ENCODE data around the gene FAIM2. TPM values are rescaled to one million over a fixed set of nuclear protein-coding genes. Genes with fewer than 3 reads are reported as not detected.
"Not testable (repeated sequence)": the region's sequence is repeated elsewhere in the genome, so short reads cannot be mapped to it uniquely, and the experiment has no call there.

Gene FAIM2
- total and polyA plus RNA-seq, 7 experiments from 2014 or later: 0.22 to 0.85 TPM; not detected in 5

DNA sequence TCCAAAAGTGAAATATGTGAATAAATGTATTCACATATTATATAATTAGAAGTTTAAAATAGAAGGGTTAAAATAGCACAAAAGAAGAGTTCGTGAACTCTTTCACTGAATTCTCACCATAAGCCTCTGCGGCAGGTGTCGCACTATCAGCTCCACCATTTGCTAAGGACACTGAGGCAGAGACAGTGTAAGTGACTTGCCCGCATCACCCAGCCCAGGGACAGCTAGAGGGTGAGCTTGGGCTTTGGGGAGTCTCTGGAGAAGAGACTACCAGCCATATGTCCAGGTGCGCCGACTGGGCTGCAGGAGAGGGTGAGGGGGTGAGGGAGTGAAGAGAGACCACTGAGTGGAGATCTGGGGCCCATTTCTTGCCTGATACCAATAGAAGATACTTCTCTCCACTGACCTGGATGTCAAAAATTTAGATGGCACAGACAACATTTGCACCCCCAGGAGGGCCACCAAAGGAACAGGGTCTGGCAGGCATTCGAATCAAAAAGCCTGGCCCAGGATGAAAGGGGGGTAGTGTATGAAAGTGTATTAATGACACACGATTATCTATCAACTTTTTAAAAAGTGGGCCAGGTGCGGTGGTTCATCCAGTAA lies 28.5 kb downstream of the FAIM2 start:
- Mint-ChIP-seq H3K4me3 (no peak overlapping the region), H3K27ac (peak overlapping the region in 1 of 9 donors; percentile 44), H3K4me1 (peaks cover 0 to 4% (median 0%) of the 10 kb centered on the region in 7 donors), H3K27me3 (peaks cover 0 to 3% (median 0%) of the 10 kb centered on the region in 5 donors), H3K36me3 (peaks cover 0 to 3% (median 0%) of the 10 kb centered on the region in 5 donors), H3K9me3 (peaks cover 0 to 26% (median 0%) of the 10 kb centered on the region in 11 donors)
- POLR2A ChIA-PET: no interaction called here
- no peak for DNase-seq
- Histone ChIP-seq H3K4me1 (ENCODE audit: control insufficient read depth in 2 of 2, insufficient read depth in 2 of 2, low read length in 2 of 2) (no peaks in the 10 kb centered on the region), H3K36me3 (ENCODE audit: control insufficient read depth in 2 of 3, insufficient read depth in 3 of 3, low read length in 3 of 3) (no peaks in the 10 kb centered on the region), H3K4me3 (ENCODE audit: low read length) (no peak overlapping the region), H3K9me3 (ENCODE audit: control insufficient read depth in 2 of 3, low read length in 3 of 3) (no peaks in the 10 kb centered on the region), H3K27me3 (ENCODE audit: control insufficient read depth in 2 of 2, insufficient read depth in 2 of 2, low read length in 2 of 2) (no peaks in the 10 kb centered on the region), H3K27ac (ENCODE audit: low read depth, low read length) (no peak overlapping the region)
- CTCF ChIA-PET: no interaction called here
- intact Hi-C loops (cut with micrococcal nuclease): no loop called here
- no peak for ATAC-seq

DNA sequence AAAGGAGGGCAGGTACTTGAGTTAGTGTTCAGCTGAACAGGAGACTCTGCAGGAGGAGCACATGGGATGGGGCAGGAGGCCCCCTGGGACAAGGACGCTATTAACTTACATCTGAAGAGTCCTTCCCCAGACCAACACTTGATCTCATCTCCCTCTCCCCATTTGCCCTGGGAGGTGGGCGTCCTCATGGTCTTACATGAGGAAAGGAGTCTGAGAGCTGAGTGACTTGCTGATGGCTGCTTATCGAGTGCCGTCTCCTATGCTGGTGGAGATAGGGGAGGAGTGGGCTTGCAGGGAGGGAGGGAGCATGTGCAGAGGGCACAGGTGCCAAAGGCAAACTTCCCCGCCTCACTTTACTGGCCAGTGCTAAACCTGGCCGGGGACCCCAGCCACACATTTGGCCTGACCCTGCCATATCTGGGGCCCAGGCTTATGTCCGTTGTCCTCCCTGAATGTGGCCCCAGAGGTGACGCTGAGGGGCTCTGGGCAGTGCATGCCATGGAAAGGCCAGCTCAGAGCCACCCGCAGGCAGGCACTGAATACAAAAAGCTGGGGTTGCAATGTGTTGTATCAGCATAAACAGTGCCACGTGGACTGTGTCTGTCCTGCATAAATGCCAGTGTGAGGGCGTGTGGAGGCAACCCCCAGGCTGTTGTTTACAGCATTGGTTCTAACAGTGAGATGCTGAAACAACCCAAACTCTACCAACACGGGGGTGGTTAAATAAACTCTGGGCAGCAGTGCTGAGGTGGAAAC lies 29.4 kb downstream of the FAIM2 start:
- Histone ChIP-seq H3K4me3 (ENCODE audit: low read length) (no peak overlapping the region), H3K36me3 (ENCODE audit: control insufficient read depth in 2 of 3, insufficient read depth in 3 of 3, low read length in 3 of 3) (no peaks in the 10 kb centered on the region), H3K27me3 (ENCODE audit: control insufficient read depth in 2 of 2, insufficient read depth in 2 of 2, low read length in 2 of 2) (no peaks in the 10 kb centered on the region), H3K4me1 (ENCODE audit: control insufficient read depth in 2 of 2, insufficient read depth in 2 of 2, low read length in 2 of 2) (no peaks in the 10 kb centered on the region), H3K27ac (ENCODE audit: low read depth, low read length) (no peak overlapping the region), H3K9me3 (ENCODE audit: control insufficient read depth in 2 of 3, low read length in 3 of 3) (no peaks in the 10 kb centered on the region)
- no peak for DNase-seq
- Mint-ChIP-seq H3K27ac (no peak overlapping the region), H3K9me3 (peaks cover 0 to 19% (median 0%) of the 10 kb centered on the region in 11 donors), H3K4me1 (peaks cover 0 to 4% (median 0%) of the 10 kb centered on the region in 7 donors), H3K27me3 (peaks cover 0 to 3% (median 0%) of the 10 kb centered on the region in 5 donors), H3K4me3 (no peak overlapping the region), H3K36me3 (no peaks in the 10 kb centered on the region)
- ChIA-PET CTCF (no interaction called here), POLR2A (no interaction called here)
- ATAC-seq: no peak
- intact Hi-C loops (cut with micrococcal nuclease): no loop called here

- H3K36me3 ChIP-seq (ENCODE audit: control insufficient read depth in 2 of 3, insufficient read depth in 3 of 3, low read length in 3 of 3): no peaks in the 10 kb centered on the region
- ChIA-PET CTCF (interaction anchor here (0.6 kb wide), 1 partner anchor 315 kb away, joined by 3 read pairs; no protein-coding TSS in a partner anchor), POLR2A (no interaction called here)
- ATAC-seq (no peak), DNase-seq (no peak)
- intact Hi-C loops (cut with micrococcal nuclease): no loop called here
- H3K4me1 ChIP-seq (ENCODE audit: control insufficient read depth in 2 of 2, insufficient read depth in 2 of 2, low read length in 2 of 2): no peaks in the 10 kb centered on the region
- no peak overlapping the region for H3K4me3 ChIP-seq (ENCODE audit: low read length)
- peaks cover 0 to 10% (median 0%) of the 10 kb centered on the region in 11 donors for H3K9me3 Mint-ChIP-seq
- peaks cover 0 to 4% (median 0%) of the 10 kb centered on the region in 7 donors for H3K4me1 Mint-ChIP-seq
- H3K9me3 ChIP-seq (ENCODE audit: control insufficient read depth in 2 of 3, low read length in 3 of 3): no peaks in the 10 kb centered on the region
- H3K27me3 Mint-ChIP-seq: peaks cover 0 to 3% (median 0%) of the 10 kb centered on the region in 5 donors
- no peaks in the 10 kb centered on the region for H3K36me3 Mint-ChIP-seq
- H3K27me3 ChIP-seq (ENCODE audit: control insufficient read depth in 2 of 2, insufficient read depth in 2 of 2, low read length in 2 of 2): no peaks in the 10 kb centered on the region
- no peak overlapping the region for H3K4me3 Mint-ChIP-seq
- no peak overlapping the region for H3K27ac ChIP-seq (ENCODE audit: low read depth, low read length)
- H3K27ac Mint-ChIP-seq: no peak overlapping the region
Observed at GRCh38 chr12:49873361-49873934, 30.3 kb downstream of the FAIM2 start.

GRCh38 chr12:49872781-49873181 lies 30.9 kb downstream of the FAIM2 start:
- POLR2A ChIA-PET: no interaction called here
- intact Hi-C loops (cut with micrococcal nuclease): no loop called here

GRCh38 chr12:49872381-49872780 lies 31.3 kb downstream of the FAIM2 start:
- no peak for ATAC-seq
- Mint-ChIP-seq H3K27me3 (peaks cover 0 to 3% (median 0%) of the 10 kb centered on the region in 5 donors), H3K9me3 (no peaks in the 10 kb centered on the region), H3K36me3 (no peaks in the 10 kb centered on the region), H3K4me3 (no peak overlapping the region), H3K27ac (peak overlapping the region in 1 of 9 donors; percentile 40), H3K4me1 (peaks cover 0 to 4% (median 0%) of the 10 kb centered on the region in 7 donors)
- intact Hi-C loops (cut with micrococcal nuclease): no loop called here
- ChIA-PET CTCF (no interaction called here), POLR2A (no interaction called here)
- no peak for DNase-seq
- no peaks in the 10 kb centered on the region for H3K36me3 ChIP-seq (ENCODE audit: control insufficient read depth in 2 of 3, insufficient read depth in 3 of 3, low read length in 3 of 3)
- H3K9me3 ChIP-seq (ENCODE audit: control insufficient read depth in 2 of 3, low read length in 3 of 3): no peaks in the 10 kb centered on the region
- H3K27me3 ChIP-seq (ENCODE audit: control insufficient read depth in 2 of 2, insufficient read depth in 2 of 2, low read length in 2 of 2): no peaks in the 10 kb centered on the region
- no peak overlapping the region for H3K4me3 ChIP-seq (ENCODE audit: low read length)
- H3K27ac ChIP-seq (ENCODE audit: low read depth, low read length): no peak overlapping the region
- no peaks in the 10 kb centered on the region for H3K4me1 ChIP-seq (ENCODE audit: control insufficient read depth in 2 of 2, insufficient read depth in 2 of 2, low read length in 2 of 2)

More at GRCh38 chr12:49872781-49873181, 30.9 kb downstream of the FAIM2 start:
- no peak overlapping the region for H3K27ac Mint-ChIP-seq
- DNase-seq: no peak
- H3K9me3 ChIP-seq (ENCODE audit: control insufficient read depth in 2 of 3, low read length in 3 of 3): no peaks in the 10 kb centered on the region
- no peak overlapping the region for H3K4me3 Mint-ChIP-seq
- CTCF ChIA-PET: no interaction called here
- H3K9me3 Mint-ChIP-seq: peaks cover 0 to 4% (median 0%) of the 10 kb centered on the region in 11 donors
- H3K4me3 ChIP-seq (ENCODE audit: low read length): no peak overlapping the region
- peaks cover 0 to 3% (median 0%) of the 10 kb centered on the region in 5 donors for H3K27me3 Mint-ChIP-seq
- no peak for ATAC-seq
- H3K36me3 Mint-ChIP-seq: no peaks in the 10 kb centered on the region
- no peaks in the 10 kb centered on the region for H3K4me1 ChIP-seq (ENCODE audit: control insufficient read depth in 2 of 2, insufficient read depth in 2 of 2, low read length in 2 of 2)
- no peaks in the 10 kb centered on the region for H3K27me3 ChIP-seq (ENCODE audit: control insufficient read depth in 2 of 2, insufficient read depth in 2 of 2, low read length in 2 of 2)
- no peaks in the 10 kb centered on the region for H3K36me3 ChIP-seq (ENCODE audit: control insufficient read depth in 2 of 3, insufficient read depth in 3 of 3, low read length in 3 of 3)
- H3K27ac ChIP-seq (ENCODE audit: low read depth, low read length): no peak overlapping the region
- peaks cover 0 to 3% (median 0%) of the 10 kb centered on the region in 7 donors for H3K4me1 Mint-ChIP-seq

DNA sequence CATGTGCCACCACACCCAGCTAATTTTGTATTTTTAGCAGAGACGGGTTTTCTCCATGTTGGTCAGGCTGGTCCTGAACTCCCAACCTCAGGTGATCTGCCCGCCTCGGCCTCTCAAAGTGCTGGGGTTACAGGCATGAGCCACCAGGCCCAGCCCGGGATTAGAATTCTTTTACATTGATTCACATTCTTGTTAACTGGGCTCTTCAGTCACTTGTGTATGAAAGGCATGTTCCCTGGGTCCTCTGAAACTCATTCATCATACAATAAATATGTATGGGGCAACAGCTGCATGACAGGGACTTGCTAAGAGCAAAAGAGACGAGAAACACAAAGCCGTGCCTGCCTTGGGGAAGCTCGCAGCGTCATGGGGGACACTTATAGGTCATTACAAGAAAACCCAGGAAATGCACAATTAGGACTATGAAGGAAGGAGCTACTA lies 31.9 kb downstream of the FAIM2 start:
- H3K36me3 Mint-ChIP-seq; intact Hi-C loops (cut with micrococcal nuclease); H3K9me3 ChIP-seq (ENCODE audit: control insufficient read depth in 2 of 3, low read length in 3 of 3); H3K27ac ChIP-seq (ENCODE audit: low read depth, low read length); H3K4me1 Mint-ChIP-seq; DNase-seq; POLR2A ChIA-PET; H3K27me3 Mint-ChIP-seq; CTCF ChIA-PET; H3K9me3 Mint-ChIP-seq; H3K27me3 ChIP-seq (ENCODE audit: control insufficient read depth in 2 of 2, insufficient read depth in 2 of 2, low read length in 2 of 2); ATAC-seq; H3K4me3 ChIP-seq (ENCODE audit: low read length); H3K4me3 Mint-ChIP-seq; H3K4me1 ChIP-seq (ENCODE audit: control insufficient read depth in 2 of 2, insufficient read depth in 2 of 2, low read length in 2 of 2); H3K36me3 ChIP-seq (ENCODE audit: control insufficient read depth in 2 of 3, insufficient read depth in 3 of 3, low read length in 3 of 3): not testable (repeated sequence)
- H3K27ac Mint-ChIP-seq: peak overlapping the region in 2 of 9 donors; percentile 40 to 48
